Ecto neural progenitor cell (in vitro differentiated cells): Measurements from ENCODE around the gene EXOSC2.
"Not testable (repeated sequence)": the region's sequence is repeated elsewhere in the genome, so short reads cannot be mapped to it uniquely, and the experiment has no call there.

Source experiments
- DNase-seq: peaks from one replicate; pipeline ENCODE4 v3.0.0-alpha.2; 2018; ENCODE audit warnings: low spot score

Gene EXOSC2

DNA sequence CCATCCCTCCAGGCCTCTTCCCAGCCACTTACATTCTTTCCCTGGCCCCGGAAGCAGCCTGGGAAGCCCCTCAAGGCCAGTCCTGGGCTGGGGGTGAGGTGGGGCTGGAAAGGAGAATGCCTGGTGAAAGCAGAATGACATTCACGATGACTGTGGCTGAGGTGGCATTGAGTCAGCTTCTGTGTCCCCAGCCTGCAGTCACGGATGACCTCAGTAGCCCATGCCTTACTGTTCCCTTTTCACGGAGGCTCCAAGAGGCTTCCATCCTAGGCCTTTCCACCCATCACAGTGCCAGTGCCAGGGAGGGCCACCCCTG is 26.5 kb upstream of the EXOSC2 start:
- no peak for DNase-seq

DNA sequence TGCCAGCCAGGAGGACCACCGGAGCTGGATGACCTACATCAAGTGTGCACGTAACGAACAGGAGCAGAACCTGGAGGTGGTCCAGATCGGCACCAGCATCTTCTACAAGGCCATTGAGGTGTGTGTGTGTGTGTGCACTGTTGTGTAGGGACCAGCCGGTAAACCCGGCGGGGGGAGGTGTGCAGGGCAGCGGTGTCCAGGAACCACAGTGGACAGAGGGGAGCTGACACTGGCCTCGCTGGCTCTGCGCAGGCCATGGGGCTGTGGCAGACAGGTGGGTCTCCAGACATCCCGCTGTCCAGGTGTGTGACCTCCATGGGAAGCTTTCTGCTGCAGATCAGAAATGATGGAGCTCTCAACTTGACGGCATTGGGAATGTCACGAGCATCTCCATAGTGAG is 25.4 kb upstream of the EXOSC2 start:
- no peak for DNase-seq

DNA sequence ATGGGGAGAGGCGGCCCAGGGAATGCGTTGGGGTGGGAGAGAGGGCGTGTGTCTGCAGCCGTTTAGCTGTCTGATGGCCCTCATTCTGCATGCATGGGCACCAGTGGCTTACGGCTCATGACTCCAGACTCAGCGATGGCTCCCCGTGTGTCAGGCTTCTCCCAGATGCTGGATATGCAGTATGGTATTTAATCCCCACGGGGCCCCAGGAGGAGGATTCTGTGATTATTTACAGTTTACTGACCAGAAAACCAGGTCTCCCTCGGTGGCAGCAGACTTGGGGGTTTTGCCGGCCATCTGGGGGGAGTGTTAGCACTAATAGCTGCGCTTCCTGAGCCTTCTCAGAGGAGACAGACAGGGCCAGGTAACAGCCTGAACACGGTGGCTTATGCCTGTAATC is 24.9 kb upstream of the EXOSC2 start:
- DNase-seq, result no peak

DNA sequence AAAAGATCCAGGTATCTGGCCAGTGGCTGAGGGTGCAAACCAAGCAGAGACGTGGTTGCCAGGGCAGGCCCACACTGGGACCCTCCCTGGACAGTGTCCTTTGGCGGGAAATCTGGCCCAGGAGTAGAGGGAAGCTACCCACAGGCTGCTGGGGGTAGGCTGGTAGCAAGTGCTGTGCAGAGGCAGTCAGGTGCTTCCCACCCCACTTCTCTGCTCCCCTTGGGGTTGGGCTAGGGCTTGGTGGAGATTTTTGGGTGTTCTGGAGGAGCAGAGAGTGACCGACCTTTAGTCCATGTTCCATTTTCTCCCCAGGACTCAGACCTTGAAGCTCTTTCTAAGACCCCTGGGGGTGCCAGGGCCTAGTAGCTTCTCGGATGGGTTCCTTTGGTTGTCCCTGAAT is 23.6 kb upstream of the EXOSC2 start:
- DNase-seq, result no peak

DNA sequence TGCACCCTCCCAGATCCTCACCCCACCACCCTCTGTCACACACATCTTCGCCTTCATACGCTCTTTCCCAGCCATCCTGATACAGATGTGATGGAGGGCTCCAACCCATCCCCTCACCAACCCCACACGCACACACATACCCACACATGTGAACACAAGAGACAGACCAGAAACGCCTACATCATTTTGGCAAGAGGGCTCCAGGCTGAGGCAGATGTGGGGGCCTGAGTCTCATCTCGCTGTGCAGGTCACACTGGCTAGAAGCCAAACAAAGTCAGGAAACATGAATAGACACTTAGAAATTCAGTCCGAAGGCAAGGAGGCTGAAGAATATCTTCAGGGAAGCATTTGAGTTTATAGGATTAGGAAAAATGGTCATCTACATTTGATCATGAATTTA is 22.9 kb upstream of the EXOSC2 start:
- no peak for DNase-seq

DNA sequence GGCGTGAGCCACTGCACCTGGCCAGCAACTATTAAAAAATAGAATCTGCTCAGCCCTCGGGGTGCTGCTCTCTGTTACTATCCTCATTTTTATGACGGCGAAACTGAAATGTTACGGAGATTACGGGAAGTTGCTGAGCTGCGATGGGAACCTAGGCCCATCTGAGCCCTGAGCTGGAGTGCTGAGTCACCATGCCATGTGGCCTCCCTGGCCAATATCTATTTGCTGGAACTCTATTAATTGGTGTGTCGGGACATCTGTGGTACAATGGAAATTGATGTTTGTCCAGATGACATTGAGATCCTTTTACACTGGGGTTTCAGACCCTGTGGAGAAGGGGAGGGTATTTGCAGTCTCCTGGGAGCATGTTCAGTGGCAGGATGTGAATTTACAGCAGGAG is 21.1 kb upstream of the EXOSC2 start:
- DNase-seq, result no peak

DNA sequence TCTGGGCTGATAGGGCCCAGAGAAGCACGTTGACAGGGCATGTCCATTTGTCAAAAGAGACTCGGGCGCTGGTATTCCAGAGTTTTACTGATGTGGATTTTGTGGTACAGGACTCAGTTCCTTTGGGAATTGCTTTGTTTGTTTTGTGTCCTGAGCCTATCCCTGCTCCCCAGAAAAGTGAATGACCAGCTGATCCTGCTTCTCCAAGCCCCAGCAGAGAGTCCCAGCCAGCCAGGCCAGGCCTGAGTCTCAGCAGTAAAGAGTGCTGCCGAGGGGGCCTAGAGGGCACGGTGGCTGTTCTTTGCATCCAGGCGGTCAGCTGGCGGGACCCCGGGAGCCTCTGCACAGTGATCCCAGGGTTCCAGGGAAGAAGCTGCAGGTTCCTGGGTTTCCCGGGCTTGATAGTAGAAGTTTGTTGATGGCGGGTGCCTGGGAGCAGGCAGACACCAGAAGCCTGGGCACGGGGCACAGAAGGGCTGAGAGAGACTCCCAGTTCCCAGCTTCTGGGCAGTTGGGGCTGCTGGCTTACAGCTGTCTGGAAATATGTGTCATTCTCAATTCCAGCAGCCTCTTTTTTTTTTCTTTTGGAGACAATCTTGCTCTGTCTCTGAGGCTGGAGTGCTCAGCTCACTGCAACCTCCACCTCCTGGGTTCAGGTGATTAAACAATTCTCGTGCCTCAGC is 20.5 kb upstream of the EXOSC2 start:
- no peak for DNase-seq

DNA sequence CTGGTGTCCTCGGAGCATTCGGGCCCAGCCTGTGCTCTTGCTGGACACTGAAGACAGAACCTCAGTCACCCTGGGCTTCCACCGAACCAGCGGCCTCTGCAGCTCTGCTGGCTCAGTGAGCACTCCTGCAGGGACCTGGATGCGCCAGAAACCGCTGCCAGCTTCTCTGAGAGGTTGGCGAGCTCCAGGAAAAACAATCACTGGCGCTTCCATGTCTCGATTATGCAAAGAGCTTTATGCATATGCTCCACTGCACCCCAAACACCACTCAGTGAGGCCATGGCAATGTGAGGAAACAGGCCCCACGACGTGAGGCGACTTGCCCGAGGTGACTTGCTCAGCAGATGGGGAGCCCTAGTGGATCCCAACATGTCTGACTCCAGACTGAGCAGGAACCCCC is 18.2 kb upstream of the EXOSC2 start:
- DNase-seq, result no peak

DNA sequence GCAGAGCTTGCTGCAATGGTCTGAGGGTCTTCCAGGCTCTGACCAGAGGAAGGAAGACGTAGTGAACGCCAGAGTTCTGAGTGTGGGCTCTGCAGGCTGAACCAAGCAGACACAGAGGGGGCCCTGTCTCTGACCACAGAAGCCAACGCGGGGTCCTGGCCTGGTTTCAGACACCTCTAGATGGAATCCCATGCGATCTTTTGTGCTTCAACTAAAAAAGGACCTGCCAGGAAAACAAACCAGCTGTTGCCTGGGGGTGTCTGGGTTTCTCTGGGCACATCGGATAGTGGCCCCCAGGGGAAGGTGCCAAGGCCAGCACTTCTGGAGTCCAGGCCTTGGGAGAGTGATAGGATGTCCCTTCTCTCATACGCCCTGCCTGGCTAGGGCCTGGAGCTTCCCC is 16.3 kb upstream of the EXOSC2 start:
- no peak for DNase-seq

DNA sequence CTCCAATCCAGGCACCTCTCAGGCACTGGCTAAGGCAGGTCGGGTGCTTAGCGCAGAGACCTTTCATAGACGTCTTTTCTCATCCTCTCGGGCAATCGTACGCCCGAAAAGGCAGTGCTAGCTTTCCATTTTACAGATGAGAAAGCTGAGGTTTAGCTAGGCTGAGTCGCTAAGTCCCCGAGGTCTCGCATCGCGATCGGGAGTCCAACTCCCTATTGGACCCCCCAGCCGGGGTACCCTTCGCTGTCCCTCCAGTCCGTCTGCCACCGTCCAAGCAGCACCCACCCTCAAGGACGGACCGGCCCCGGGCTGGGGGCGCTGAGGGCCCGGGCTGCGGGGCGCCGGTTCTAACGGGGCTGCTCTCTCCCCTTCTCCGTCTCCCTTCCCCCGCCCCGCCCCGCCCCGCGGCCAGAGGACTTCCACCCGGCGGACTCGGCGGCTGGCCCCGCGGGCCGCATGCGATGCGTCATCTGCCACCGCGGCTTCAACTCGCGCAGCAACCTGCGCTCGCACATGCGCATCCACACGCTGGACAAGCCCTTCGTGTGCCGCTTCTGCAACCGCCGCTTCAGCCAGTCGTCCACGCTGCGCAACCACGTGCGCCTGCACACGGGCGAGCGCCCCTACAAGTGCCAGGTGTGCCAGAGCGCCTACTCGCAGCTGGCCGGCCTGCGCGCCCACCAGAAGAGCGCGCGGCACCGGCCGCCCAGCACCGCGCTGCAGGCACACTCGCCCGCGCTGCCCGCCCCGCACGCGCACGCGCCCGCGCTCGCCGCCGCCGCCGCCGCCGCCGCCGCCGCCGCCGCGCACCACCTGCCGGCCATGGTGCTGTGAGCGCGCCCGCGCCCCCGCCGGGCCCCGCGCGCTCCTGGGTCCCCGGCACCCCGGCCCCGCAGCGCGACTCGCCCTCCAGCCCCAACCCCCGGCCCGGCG is 12.5 kb upstream of the EXOSC2 start:
- peak; percentile 89 for DNase-seq

DNA sequence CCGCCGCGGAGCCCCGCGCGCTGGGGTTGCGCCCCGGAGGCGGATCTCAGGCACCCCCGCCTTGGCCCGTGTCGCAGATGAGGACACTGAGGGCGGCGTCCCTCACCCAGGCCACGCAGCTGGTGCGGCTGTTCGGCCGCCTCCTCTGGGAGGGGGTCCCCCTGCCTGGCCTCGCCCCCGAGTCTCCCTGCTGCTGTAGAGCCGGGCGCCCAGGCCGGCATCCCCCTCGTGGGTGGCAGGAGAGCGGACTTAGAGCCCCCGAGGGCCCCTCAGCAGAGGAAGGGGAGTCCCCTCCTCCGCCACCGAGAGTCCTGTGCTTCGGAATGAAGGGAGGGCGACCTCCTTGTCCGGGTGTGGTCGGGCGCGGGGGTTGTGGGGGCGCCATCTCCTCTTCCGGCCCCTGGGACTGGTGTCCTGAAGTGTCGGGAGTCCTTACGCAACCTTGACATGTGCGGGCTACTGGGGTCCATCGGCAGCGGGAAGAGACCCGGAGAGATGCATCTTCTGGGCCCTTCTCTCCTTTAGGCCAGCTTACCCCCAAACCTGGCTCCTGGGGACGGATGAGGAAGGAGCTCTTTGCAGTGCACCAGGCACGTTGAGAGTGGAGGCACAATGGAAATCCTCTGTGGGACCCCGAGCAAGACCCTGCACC is 11.7 kb upstream of the EXOSC2 start:
- DNase-seq, result peak; percentile 77

DNA sequence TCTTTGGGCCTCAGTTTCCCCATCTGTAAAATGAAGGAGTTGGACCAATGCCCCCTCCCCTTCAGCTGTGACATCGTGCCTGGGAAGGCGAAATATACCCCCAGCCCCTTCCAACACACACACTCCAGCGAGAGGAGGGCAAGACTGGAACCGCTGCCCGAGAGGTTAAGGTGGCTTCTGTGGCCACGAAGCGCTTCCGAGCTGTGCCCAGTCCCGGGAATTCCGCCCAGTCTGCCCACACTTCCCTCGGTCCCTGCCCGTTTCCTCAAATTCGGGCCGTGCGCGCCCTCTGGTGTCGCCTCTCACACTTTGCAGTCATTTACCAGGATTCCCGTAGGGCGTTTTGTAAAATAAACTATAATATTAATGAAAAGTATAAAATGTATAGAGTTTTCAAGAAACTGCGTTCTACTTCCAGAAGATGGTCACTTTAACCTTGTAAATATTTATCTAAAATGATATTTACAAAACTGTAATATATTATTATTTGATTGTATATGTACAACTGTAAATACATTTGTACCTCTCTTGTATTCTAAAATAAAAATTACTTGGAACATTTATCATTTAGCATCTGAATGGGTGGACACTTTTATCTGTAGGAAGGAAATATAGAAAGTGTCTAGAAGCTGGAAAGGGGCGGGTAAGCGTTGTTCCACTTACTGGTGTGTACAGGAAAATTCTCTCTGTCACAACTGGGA is 11.0 kb upstream of the EXOSC2 start:
- peak; percentile 86 for DNase-seq

DNA sequence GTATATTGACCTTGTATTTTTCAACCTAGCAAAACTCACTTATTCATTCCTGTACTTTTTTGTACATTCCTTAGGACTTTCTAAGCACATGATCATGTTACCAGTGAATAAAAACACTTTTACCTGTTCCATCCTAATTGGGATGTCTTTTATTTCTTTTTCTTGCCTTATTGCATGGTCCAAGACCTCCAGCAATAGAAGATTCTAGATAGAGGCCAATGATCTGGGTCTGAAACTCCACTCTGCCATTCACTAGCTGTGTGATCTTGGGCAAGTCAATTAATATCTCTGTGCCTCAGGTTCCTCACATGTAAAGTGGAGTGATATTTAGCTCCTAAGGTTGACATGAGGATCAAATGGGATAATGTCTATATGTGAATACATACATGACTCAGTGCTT is 8.5 kb upstream of the EXOSC2 start:
- DNase-seq, result no peak

DNA sequence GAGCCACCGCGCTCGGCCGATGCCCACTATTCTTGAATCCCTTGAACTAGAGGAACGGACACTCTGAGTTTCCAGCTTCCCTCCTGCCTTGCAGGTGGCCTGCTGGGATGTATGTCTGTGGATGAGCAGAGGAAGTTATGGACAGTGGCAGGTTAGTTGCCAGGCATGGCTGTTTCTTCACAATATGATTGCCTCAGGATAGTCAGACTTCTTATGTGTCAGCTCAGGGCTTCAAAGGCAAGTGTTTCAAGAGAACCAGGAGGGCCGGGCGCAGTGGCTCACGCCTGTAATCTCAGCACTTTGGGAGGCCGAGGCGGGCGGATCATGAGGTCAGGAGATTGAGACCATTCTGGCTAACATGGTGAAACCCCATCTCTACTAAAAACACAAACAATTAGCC is 7.6 kb upstream of the EXOSC2 start:
- not testable (repeated sequence) for DNase-seq

DNA sequence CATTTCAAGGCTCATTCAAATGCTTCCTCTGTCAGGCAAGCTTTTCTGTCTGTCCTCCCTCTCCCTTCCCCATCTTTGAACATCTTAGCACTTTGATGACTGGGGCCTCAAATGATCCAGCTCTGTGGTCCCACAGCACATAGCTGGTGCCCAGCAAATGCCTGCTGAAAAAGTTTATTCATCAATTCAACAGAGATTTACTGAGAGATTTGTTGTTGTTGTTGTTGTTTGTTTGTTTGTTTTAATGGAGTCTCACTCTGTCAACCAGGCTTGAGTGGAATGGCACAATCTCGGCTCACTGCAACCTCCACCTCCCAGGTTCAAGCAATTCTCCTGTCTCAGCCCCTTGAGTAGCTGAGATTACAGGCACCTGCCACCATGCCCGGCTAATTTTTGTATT is 6.0 kb upstream of the EXOSC2 start:
- no peak for DNase-seq

DNA sequence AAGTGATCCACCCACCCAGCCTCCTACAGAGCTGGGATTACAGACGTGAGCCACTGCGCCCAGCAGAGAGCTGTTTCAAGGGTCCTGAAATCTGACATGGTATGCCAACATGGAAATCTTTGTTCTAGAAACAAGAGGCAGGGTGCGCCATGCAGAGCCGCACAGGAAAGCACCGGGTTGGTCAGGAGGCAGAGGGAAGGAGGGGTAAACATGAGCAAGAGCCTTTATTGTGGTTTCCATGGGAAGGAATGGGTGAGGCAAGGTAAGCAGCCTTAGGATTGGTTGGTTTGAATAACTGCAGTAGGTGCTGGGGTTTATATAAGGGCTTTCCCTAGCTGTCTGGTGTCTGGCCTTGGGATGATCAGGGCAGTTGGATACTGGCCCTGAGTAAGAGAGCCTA is 5.5 kb upstream of the EXOSC2 start:
- DNase-seq, result no peak

DNA sequence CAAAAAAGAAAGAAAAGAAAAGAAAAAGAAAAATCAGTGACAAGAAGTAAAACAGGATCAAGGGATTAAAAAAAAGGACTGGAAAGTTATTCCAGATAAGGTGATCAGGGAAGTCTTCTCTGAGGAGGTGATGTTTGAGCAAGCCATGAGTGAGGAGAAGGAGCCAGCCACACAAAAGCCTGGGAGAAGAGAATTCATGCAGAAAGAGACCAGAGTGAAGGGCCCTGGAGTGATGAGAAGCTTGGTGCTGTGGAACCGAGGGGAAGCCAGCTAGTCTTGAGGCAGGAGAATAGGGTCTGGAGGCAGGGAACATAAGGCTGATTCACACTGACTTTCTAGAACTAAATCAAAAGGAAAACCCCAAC is 4.0 kb upstream of the EXOSC2 start:
- DNase-seq, result no peak

DNA sequence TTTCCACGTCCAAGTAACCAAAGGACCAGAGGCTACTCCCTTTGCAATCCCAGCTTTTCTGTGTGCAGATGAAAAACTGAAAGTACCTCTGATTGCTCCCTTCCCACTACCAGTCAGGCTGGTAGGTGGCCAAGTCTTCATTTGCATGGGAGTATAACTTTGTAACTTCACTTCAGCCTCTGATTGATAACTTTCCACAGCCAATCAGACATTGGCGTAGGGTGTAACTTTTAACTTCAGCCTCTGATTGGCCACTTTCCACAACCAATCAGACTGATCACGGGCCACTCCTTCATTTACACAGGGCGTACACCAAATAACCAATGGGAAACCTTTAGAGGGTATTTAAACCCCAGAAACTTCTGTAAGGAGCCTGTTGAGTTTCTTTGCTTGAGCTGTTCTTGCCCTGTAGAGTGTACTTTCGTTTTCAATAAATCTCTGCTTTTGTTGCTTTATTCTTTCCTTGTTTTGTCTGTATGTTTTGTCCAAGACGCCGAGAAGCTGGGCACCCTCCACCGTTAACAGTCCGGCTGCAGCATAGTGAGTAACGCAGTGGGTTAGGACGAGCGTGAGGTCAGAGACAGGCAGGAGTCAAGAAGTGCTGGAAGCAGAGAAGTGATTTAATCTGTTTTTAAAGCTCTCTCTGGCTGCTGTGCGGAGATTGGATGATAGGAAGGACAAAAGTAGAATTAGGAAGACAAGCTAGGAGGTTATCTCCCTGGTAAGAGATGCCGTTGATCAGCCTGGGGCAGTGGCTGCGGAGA is 3.5 kb upstream of the EXOSC2 start:
- DNase-seq, result peak; percentile 67

DNA sequence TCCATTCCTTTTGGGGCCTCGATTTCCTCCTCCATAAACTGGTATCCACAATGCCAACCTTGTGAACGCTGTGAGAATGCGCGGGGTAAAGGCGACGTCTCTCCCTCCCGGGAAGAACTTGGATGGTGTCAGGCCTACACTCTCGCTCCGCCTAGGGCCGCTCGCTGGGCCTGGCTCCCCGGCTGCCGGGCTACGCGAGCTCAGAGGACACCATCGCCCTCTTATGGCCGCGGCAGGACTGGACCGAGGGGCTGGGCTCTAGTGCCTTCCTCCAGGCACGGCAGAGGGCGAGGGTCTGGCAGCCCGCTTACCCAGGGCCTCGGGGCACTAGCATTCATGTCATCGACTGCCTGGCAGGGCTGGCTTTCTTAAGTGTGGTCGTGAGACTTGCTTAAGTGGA is 1.3 kb upstream of the EXOSC2 start:
- peak; percentile 93 for DNase-seq

DNA sequence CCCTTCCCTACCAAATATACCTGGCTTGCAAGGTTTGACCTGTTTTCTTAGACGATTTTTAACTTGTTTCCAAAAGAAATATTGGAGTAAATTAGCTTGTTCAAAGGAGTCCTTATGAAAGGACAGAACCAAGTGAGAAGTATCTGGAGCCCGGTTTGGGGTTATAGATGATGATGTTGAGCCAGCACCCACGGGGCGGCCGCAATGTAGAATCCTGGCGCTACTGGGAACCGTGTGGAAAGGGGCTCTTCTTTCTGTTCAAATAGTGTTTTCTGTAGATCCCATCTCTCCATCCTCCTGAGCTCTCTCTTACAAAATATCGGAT is 517 bp upstream of the EXOSC2 start:
- no peak for DNase-seq

DNA sequence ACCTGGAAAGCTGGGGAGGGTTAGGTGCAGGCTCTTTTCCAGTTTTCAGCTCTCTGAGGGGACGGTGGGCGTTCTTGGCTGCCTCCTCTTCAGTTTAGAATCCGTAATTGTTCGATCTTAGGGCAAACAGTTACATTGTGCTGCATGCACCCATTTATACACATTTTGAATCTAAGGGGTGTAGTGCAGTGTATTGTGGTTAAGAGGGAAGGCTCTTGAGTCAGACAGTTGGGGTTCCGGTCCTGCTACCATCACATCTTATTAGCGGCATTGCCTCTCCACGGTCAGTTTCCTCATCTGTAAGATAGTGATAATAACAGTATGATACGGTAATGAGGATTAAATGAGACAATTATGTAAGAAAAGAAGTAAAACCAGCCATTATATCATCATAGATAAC is 625 bp downstream of the EXOSC2 start:
- DNase-seq, result no peak

DNA sequence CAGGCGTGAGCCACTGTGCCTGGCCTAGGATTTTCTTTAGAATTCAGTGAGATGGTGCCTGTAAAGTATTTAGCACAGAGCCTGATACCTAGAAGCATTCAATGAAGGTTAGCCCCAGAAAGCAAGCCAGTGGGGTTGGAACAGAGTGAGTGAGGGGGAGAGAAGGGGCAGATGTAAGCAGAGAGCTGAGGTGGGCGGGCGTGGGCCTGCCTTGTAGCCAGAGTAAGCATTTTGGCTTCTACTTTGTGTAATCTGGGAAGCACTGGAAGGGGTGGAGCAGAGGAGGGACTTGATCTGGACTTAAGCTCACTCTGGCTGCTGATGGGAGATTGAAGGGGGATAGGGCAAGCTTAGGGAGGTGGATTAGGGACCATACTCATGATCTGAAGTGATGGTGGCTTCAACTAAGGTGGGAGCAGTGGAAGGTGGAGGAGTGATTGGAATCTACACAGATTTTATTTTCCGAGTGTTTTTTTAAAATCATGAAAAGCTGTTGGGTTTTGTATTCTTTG is 2.6 kb downstream of the EXOSC2 start:
- no peak for DNase-seq
